Motor neuron (in vitro differentiated cells): Measurements from ENCODE around the gene HIC1. TPM values are rescaled to one million over a fixed set of nuclear protein-coding genes. Genes with fewer than 3 reads are reported as not detected.

Experiments used
- ATAC-seq, 8 experiments: fragments of 200-7000 bp; cut with Tn5 transposase; replicated peaks in 6 of 8; 2 replicates each; pipeline ENCODE4 v1.8.0; 2021; ENCODE audit warnings: mild to moderate bottlenecking in 8 of 8, moderate library complexity in 8 of 8
- H3K27ac ChIP-seq, 2 donors: fragments of 250-450 bp; sonication (Bioruptor Pico); 2 replicates each; pipeline ENCODE4 v1.9.0; 2021; ENCODE audit warnings: antibody characterized with exemption in 2 of 2, mild to moderate bottlenecking in 2 of 2, moderate library complexity in 1 of 2
- H3K4me1 ChIP-seq, 2 donors: fragments of 250-450 bp; sonication (Bioruptor Pico); replicated peaks in 1 of 2; 2 replicates each; pipeline ENCODE4 v1.6.1; 2021; ENCODE audit warnings: antibody characterized with exemption in 2 of 2, mild to moderate bottlenecking in 2 of 2, moderate library complexity in 1 of 2
- H3K4me3 ChIP-seq, 5 donors: fragments of 250-450 bp; sonication (Bioruptor Pico); 2 replicates each; pipeline ENCODE4 v1.9.0; 2021; ENCODE audit warnings: antibody characterized with exemption in 5 of 5, mild to moderate bottlenecking in 5 of 5, moderate library complexity in 4 of 5
- WGBS, 10 experiments: fragments of 450-650 bp; shearing (Covaris generic); methylation state at CpG; one replicate each; pipeline ENCODE4 v1.0.0; 2022; 5-methylcytosine and 5-hydroxymethylcytosine counted together
- in situ Hi-C, 9 experiments: fragments of 400-800 bp; cut with MboI; loops; one replicate each; pipeline ENCODE4 v1.15.0; 2021; ENCODE audit warnings: low sequenced_read_pairs in 9 of 9, low pct_unique_long_range_greater_than_20kb in 2 of 9; ENCODE audit not compliant: unreplicated experiment in 9 of 9
- total RNA-seq, 8 experiments: library from RNA; unstranded; fragments of 300-600 nt; gene quantifications; 2 replicates each; pipeline versions ENCODE4 v1.2.3 to v1.2.4, GENCODE V29; 2022

HIC1 gene
- total RNA-seq, 8 experiments from 2014 or later: 0.71 to 24.0 (median 6.7) TPM

GRCh38 chr17:2040942-2041560 lies 13.9 kb upstream of the HIC1 start:
- Histone ChIP-seq H3K4me3 (peak overlapping the region; percentile 59 to 80 (median 74)), H3K27ac (peak overlapping the region; percentile 91 to 94), H3K4me1 (peaks cover 11 to 23% of the 10 kb centered on the region in 2 donors)
- WGBS, 10 experiments: 0 to 100% (median 88%) methylated on average over 1 to 4 of the region's 16 CpGs; no CpG with 5 or more reads in 6 of the 10 experiments
- in situ Hi-C loops: loop anchor here in 6 of 9 experiments (25.0 kb wide), 2 partner anchors 129 to 329 kb away; partner anchors contain the start of genes TLCD2 (in 4 of the 6) and WDR81 (in 4 of the 6)
- no peak for ATAC-seq

GRCh38 chr17:2041561-2042389 lies 13.1 kb upstream of the HIC1 start, which contains the start of gene OVCA2:
Gene OVCA2, plus strand, starts transcription at chr17:2042022. Its CDS starts 26 bp downstream, at chr17:2042048.
- WGBS, 10 experiments: 0 to 7% (median 0%) methylated on average over 1 to 23 of the region's 93 CpGs; no CpG with 5 or more reads in 3 of the 10 experiments
- Histone ChIP-seq H3K27ac (peak within 1 kb of the TSS; percentile 91 to 94), H3K4me3 (peak within 1 kb of the TSS; percentile 59 to 80 (median 74)), H3K4me1 (peaks cover 11 to 23% of the 10 kb centered on the region in 2 donors)
- ATAC-seq: peak; percentile 80 to 91 (median 87)
- in situ Hi-C loops: loop anchor here in 6 of 9 experiments (25.0 kb wide), 2 partner anchors 129 to 329 kb away; partner anchors contain the start of genes TLCD2 (in 4 of the 6) and WDR81 (in 4 of the 6)

GRCh38 chr17:2042390-2042847 lies 12.5 kb upstream of the HIC1 start:
- ATAC-seq: peak; percentile 3 to 13 (median 9)
- in situ Hi-C loops: loop anchor here in 6 of 9 experiments (25.0 kb wide), 2 partner anchors 130 to 330 kb away; partner anchors contain the start of genes TLCD2 (in 4 of the 6) and WDR81 (in 4 of the 6)
- H3K4me1 ChIP-seq: peaks cover 11 to 18% of the 10 kb centered on the region in 2 donors
- WGBS, 10 experiments: 0 to 21% (median 1%) methylated on average over 1 to 13 of the region's 17 CpGs
- H3K27ac ChIP-seq: peak overlapping the region; percentile 91 to 94
- H3K4me3 ChIP-seq: peak overlapping the region; percentile 59 to 80 (median 74)

- Histone ChIP-seq H3K27ac (peak overlapping the region; percentile 91 to 94), H3K4me1 (peaks cover 11 to 18% of the 10 kb centered on the region in 2 donors), H3K4me3 (peak overlapping the region; percentile 59 to 80 (median 74))
- WGBS, 10 experiments: 70 to 100% (median 97%) methylated on average over 1 to 4 of the region's 5 CpGs; no CpG with 5 or more reads in 4 of the 10 experiments
- ATAC-seq: no peak
- in situ Hi-C loops: loop anchor here in 6 of 9 experiments (25.0 kb wide), 2 partner anchors 131 to 331 kb away; partner anchors contain the start of genes TLCD2 (in 4 of the 6) and WDR81 (in 4 of the 6)
These were observed 12.0 kb upstream of the HIC1 start for GRCh38 chr17:2042933-2043332.

GRCh38 chr17:2043785-2044184 lies 11.1 kb upstream of the HIC1 start:
- in situ Hi-C loops: loop anchor here in 6 of 9 experiments (25.0 kb wide), 2 partner anchors 131 to 331 kb away; partner anchors contain the start of genes TLCD2 (in 4 of the 6) and WDR81 (in 4 of the 6)
- Histone ChIP-seq H3K4me1 (peaks cover 14 to 22% of the 10 kb centered on the region in 2 donors), H3K4me3 (no peak overlapping the region), H3K27ac (no peak overlapping the region)
- 50 to 100% (median 100%) methylated on average over 1 to 6 of the region's 6 CpGs; no CpG with 5 or more reads in 1 of the 10 experiments for WGBS, 10 experiments
- no peak for ATAC-seq

GRCh38 chr17:2044263-2044894 lies 10.5 kb upstream of the HIC1 start:
- no peak for ATAC-seq
- no peak overlapping the region for H3K27ac ChIP-seq
- in situ Hi-C loops: loop anchor here in 6 of 9 experiments (25.0 kb wide), 2 partner anchors 132 to 332 kb away; partner anchors contain the start of genes TLCD2 (in 4 of the 6) and WDR81 (in 4 of the 6)
- peaks cover 19 to 25% of the 10 kb centered on the region in 2 donors for H3K4me1 ChIP-seq
- WGBS, 10 experiments: 80 to 100% (median 97%) methylated on average over 1 to 3 of the region's 5 CpGs; no CpG with 5 or more reads in 5 of the 10 experiments
- no peak overlapping the region for H3K4me3 ChIP-seq

GRCh38 chr17:2047590-2047989 lies 7.3 kb upstream of the HIC1 start:
- Histone ChIP-seq H3K4me1 (peaks cover 14 to 17% of the 10 kb centered on the region in 2 donors), H3K4me3 (no peak overlapping the region), H3K27ac (no peak overlapping the region)
- ATAC-seq: no peak
- WGBS, 10 experiments: 60 to 93% (median 83%) methylated on average over 2 to 6 of the region's 6 CpGs; no CpG with 5 or more reads in 3 of the 10 experiments
- in situ Hi-C loops: loop anchor here in 6 of 9 experiments (25.0 kb wide), 2 partner anchors 135 to 335 kb away; partner anchors contain the start of genes TLCD2 (in 4 of the 6) and WDR81 (in 4 of the 6)

- Histone ChIP-seq H3K27ac (no peak overlapping the region), H3K4me3 (peak overlapping the region; percentile 46 to 88 (median 51)), H3K4me1 (peaks cover 7 to 8% of the 10 kb centered on the region in 2 donors)
- 0 to 20% methylated on average over 1 to 2 of the region's 9 CpGs; no CpG with 5 or more reads in 8 of the 10 experiments for WGBS, 10 experiments
- no peak for ATAC-seq
- in situ Hi-C loops: loop anchor here in 6 of 9 experiments (25.0 kb wide), 2 partner anchors 137 to 337 kb away; partner anchors contain the start of genes TLCD2 (in 4 of the 6) and WDR81 (in 4 of the 6)
These were observed 6.1 kb upstream of the HIC1 start for GRCh38 chr17:2048805-2049204.

- H3K4me3 ChIP-seq: peak overlapping the region; percentile 46 to 88 (median 51)
- WGBS, 10 experiments: 0 to 20% (median 6%) methylated on average over 1 to 7 of the region's 104 CpGs; no CpG with 5 or more reads in 6 of the 10 experiments
- in situ Hi-C loops: loop anchor here in 8 of 9 experiments (10.0 to 25.0 kb wide), 4 partner anchors 137 to 337 kb away; partner anchors contain the start of genes TLCD2 (in 4 of the 8) and WDR81 (in 4 of the 8)
- H3K4me1 ChIP-seq: peaks cover 7 to 10% of the 10 kb centered on the region in 2 donors
- peak; percentile 44 to 71 (median 64) for ATAC-seq
- peak overlapping the region; percentile 76 to 85 for H3K27ac ChIP-seq
These were observed 5.3 kb upstream of the HIC1 start for GRCh38 chr17:2049333-2050299.

GRCh38 chr17:2050300-2051060 lies 4.4 kb upstream of the HIC1 start:
- in situ Hi-C loops: loop anchor here in 5 of 9 experiments (10.0 to 25.0 kb wide), 2 partner anchors 187 to 194 kb away; no protein-coding TSS in a partner anchor
- ATAC-seq: peak; percentile 4 to 58 (median 36)
- peak overlapping the region; percentile 76 to 85 for H3K27ac ChIP-seq
- H3K4me1 ChIP-seq: peaks cover 7 to 13% of the 10 kb centered on the region in 2 donors
- H3K4me3 ChIP-seq: peak overlapping the region; percentile 46 to 88 (median 51)
- whole genome bisulfite sequencing, 10 experiments: no CpG with 5 or more reads among the region's 88 CpGs
